Gastroesophageal sphincter (tissue), 3 donors: ENCODE measurements around the gene CCRL2.

Experiments
- CTCF ChIP-seq, 4 experiments: fragments of 200-600 bp in 2 of 4; fragments of 450-650 bp in 2 of 4; sonication (generic) in 1 of 4; IDR thresholded peaks; one replicate each; pipeline ENCODE4 v1.5.1; 2017 to 2019; ENCODE audit warnings: antibody characterized with exemption in 4 of 4, mild to moderate bottlenecking in 2 of 4, moderate library complexity in 2 of 4
- EP300 ChIP-seq: sonication (generic); formaldehyde crosslinking; IDR thresholded peaks from one replicate; pipeline ENCODE4 v1.6.1; 2017; ENCODE audit warnings: antibody characterized with exemption, mild to moderate bottlenecking
- POLR2A ChIP-seq, 2 donors: fragments of 450-650 bp; IDR thresholded peaks; one replicate each; pipeline ENCODE4 v1.6.1; 2017; ENCODE audit warnings: antibody characterized with exemption in 2 of 2, mild to moderate bottlenecking in 2 of 2, moderate library complexity in 1 of 2
- POLR2AphosphoS5 ChIP-seq: sonication (generic); formaldehyde crosslinking; IDR thresholded peaks from one replicate; pipeline ENCODE4 v1.6.1; 2017; ENCODE audit warnings: antibody characterized with exemption

- TF ChIP-seq EP300 (no peak), POLR2A (IDR thresholded peaks at IDR 0.05) (no peak), CTCF (IDR thresholded peaks at IDR 0.05) (no peak), POLR2AphosphoS5 (no peak)
Observed at GRCh38 chr3:46438831-46439230, 31.8 kb downstream of the CCRL2 start.
